ACHN (cell line): ENCODE measurements around the gene TESK1.

Experiments
- DNase-seq: peaks from one replicate; pipeline ENCODE4 v3.0.0-alpha.2; 2015
- in situ Hi-C: cut with HindIII; loops from 2 replicates; pipeline ENCODE4 v1.10.0; 2017; ENCODE audit warnings: low sequenced_read_pairs, low pct_ligation_motif_present, low pct_unique_long_range_greater_than_20kb

TESK1 gene

GRCh38 chr9:35604578-35605350 lies at the start of gene TESK1:
TESK1 (plus strand) TSS chr9:35605262; CDS start chr9:35605620, 358 bp downstream.
- DNase-seq: peak; percentile 73
- in situ Hi-C loops: no loop called here

DNA sequence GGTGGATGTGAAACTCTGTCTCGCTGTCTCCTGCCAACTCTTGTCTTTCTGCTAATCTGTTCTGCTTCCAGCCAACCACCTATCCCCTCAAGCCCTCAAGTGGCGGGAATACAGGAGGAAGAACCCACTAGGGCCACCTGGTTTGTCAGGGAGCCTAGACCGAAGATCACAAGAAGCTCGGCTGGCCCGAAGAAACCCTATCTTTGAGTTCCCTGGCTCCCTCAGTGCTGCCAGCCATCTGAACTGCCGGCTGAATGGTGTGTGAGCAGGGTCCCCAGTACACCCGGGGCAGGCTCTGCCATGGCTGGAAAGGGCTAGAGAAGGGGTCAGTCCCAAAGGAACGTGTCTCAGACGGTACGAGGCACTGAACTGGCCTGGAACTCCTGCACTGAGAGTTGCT lies 49.2 kb upstream of the TESK1 start:
- in situ Hi-C loops: no loop called here
- no peak for DNase-seq

- DNase-seq: no peak
- in situ Hi-C loops: no loop called here
Measured at GRCh38 chr9:35556776-35557175, 48.3 kb upstream of the TESK1 start.

GRCh38 chr9:35557320-35557719 lies 47.7 kb upstream of the TESK1 start:
- in situ Hi-C loops: no loop called here
- no peak for DNase-seq

- no peak for DNase-seq
- in situ Hi-C loops: no loop called here
Measured at GRCh38 chr9:35558185-35558584, 46.9 kb upstream of the TESK1 start.

DNA sequence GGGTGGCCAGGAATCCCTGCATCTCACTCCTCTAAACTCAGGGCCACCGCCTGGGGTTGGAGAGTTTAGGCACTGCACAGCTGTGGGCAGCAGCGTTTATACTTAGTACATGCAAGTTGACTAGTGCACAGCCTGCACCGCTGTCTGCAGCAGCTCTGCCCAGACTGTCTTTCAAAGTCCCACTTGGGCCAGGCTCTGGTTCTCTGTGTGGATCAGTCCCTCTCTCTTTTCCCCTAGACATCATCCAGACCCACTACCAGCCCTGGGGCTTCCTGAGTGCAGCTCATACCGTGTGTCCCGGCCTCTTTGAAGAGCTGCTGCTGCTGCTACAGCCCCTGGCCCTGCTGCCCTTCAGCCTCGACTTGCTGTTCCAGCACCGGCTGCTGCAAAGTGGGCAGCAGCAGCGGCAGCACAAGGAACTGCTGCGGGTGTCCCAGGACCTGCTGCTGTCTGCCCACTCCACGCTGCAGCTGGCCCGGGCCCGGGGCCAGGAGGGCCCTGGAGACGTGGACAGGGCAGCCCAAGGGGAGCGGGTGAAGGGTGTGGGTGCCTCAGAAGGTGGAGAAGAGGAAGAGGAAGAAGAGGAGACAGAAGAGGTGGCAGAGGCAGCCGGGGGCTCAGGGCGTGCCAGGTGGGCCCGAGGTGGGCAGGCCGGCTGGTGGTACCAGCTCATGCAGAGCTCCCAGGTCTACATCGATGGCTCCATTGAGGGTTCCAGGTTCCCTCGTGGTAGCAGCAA lies 45.1 kb upstream of the TESK1 start:
- no peak for DNase-seq
- in situ Hi-C loops: no loop called here

- in situ Hi-C loops: no loop called here
- DNase-seq: no peak
Measured at GRCh38 chr9:35560625-35561337, 44.3 kb upstream of the TESK1 start.

DNA sequence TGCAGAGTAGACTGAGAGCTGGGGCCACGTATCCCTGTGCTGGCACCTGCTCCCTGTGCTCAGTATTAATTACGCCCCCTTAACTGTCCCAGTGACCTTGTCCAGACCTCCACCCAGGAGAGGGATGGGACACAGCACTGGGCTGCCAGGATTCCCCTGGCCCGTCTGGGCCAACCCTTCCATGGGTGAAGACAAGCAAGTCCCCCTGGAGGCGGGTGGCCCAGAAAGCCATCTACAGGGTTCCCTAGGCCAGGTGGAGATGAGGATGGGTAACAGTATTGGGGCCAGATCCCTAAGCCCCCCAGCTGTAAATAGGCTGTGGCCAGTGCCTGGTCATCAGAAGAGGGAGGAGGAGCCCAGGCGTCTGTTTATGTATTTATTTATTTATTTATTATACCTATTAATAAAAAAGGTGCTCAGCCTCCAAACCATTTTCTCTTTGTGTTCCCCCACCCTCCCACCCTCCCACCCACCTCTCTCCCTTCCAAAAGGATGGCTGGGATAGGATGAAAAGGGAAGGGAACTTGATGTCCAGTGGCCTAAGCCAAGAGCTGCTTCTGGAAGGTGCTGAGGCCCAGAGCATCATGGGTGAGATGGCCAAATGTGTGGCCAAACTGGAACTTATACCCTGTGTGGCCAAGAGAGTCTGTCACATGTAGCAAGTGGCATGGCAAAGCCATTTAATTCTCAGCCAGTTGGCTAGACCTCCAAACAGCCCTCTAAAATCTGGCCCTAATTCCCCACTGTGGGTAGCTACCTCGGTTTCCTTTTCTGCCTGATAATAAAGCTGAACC lies 43.4 kb upstream of the TESK1 start:
- DNase-seq: no peak
- in situ Hi-C loops: no loop called here

GRCh38 chr9:35562895-35563780 lies 41.9 kb upstream of the TESK1 start:
- in situ Hi-C loops: no loop called here
- no peak for DNase-seq

GRCh38 chr9:35563791-35564197 lies 41.3 kb upstream of the TESK1 start:
- in situ Hi-C loops: no loop called here
- no peak for DNase-seq

- in situ Hi-C loops: no loop called here
- DNase-seq: no peak
Measured at GRCh38 chr9:35564658-35565061, 40.4 kb upstream of the TESK1 start.

GRCh38 chr9:35566417-35566816 lies 38.6 kb upstream of the TESK1 start:
- DNase-seq: no peak
- in situ Hi-C loops: no loop called here

GRCh38 chr9:35568196-35568595 lies 36.9 kb upstream of the TESK1 start:
- no peak for DNase-seq
- in situ Hi-C loops: no loop called here

- DNase-seq: no peak
- in situ Hi-C loops: no loop called here
Measured at GRCh38 chr9:35569206-35569605, 35.9 kb upstream of the TESK1 start.

- no peak for DNase-seq
- in situ Hi-C loops: no loop called here
Measured at GRCh38 chr9:35570709-35571504, 34.2 kb upstream of the TESK1 start.

DNA sequence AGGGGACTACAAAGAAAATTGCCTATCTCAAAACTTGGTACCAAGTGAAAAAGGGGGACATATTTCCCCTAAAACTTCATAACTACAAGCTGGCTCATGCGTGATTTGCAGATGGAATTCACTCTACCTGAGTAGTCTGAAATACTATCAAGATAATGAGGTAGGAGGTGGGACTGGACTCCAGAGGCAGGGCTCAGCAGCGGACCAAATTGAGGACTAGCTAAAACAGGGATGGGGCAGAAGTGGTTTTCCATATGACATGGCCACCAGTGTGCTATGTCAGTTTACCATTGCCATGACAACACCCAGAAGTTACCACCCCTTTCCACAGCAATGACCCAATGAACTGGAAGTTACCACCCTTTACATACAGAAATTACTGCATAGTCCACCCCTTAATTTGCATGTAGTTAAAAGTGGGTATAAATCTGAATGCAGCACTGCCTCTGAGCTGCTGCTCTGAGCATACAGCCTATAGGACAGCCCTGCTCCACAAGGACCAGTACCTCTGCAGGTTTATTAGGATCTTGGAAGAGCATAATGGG lies 30.4 kb upstream of the TESK1 start:
- in situ Hi-C loops: no loop called here

GRCh38 chr9:35575478-35575877 lies 29.6 kb upstream of the TESK1 start:
- in situ Hi-C loops: no loop called here
- DNase-seq: no peak

More for the DNA sequence above, 30.4 kb upstream of the TESK1 start:
- DNase-seq: no peak
